ENCODE data around the gene DNAJC9. TPM values are rescaled to one million over a fixed set of nuclear protein-coding genes. Genes with fewer than 3 reads are reported as not detected.

The DNAJC9 gene
- total RNA-seq, 2 donors from 2014 or later: 37.2 to 41.2 TPM

DNA sequence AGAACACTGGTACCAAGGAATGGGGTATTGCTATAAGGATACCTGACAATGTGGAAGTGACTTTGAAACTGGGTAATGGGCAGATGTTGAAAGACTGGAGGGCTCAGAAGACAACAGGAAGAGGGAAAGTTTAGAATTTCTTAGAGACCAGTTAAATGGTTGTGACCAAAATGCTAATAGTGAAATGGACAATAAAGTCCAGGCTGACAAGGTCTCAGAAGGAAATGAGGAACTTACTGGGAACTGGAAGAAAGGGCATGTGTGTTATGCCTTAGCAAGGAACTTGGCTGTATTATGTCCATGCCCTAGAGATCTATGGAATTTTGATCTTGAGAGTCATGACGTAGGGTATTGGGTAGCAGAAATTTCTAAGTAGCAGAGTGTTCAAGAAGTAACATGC lies 41.2 kb downstream of the DNAJC9 start:
- no peaks in the 10 kb centered on the region for H3K9me3 Mint-ChIP-seq
- DNase-seq: no peak
- no peak overlapping the region for H3K4me3 Mint-ChIP-seq
- peaks cover 4 to 10% of the 10 kb centered on the region in 2 donors for H3K36me3 Mint-ChIP-seq (ENCODE audit: insufficient read depth in 2 of 2)
- no peak for ATAC-seq (replicated peaks in 1 of 2)
- H3K4me1 Mint-ChIP-seq (ENCODE audit: low read depth): no peaks in the 10 kb centered on the region
- H3K27ac Mint-ChIP-seq: no peak overlapping the region
- no peaks in the 10 kb centered on the region for H3K27me3 Mint-ChIP-seq (ENCODE audit: low read depth)

- Mint-ChIP-seq H3K9me3 (no peaks in the 10 kb centered on the region), H3K36me3 (ENCODE audit: insufficient read depth in 2 of 2) (peaks cover 4 to 10% of the 10 kb centered on the region in 2 donors), H3K27ac (no peak overlapping the region), H3K4me3 (no peak overlapping the region), H3K4me1 (ENCODE audit: low read depth) (no peaks in the 10 kb centered on the region), H3K27me3 (ENCODE audit: low read depth) (no peaks in the 10 kb centered on the region)
- ATAC-seq (replicated peaks in 1 of 2): no peak
- no peak for DNase-seq
Measured at GRCh38 chr10:73205081-73205480, 42.0 kb downstream of the DNAJC9 start.

Other genes with a start within 250 kb of the DNAJC9 start
- 10 to 100 TPM; 20.5 to 28.8 TPM for gene P4HA1, start 150.4 kb downstream of the DNAJC9 start, total RNA-seq
- 1 to 10 TPM in 1 of 2 donors, under 1 TPM in 1; 0.60 to 1.3 TPM for gene NUDT13, start 136.8 kb downstream of the DNAJC9 start, total RNA-seq
- gene ECD, start 79.2 kb downstream of the DNAJC9 start, total RNA-seq: 10 to 100 TPM; 31.9 to 32.8 TPM
- 10 to 100 TPM; 13.9 to 16.1 TPM for gene FAM149B1, start 79.1 kb downstream of the DNAJC9 start, total RNA-seq
- 100 to 1,000 TPM; 122 to 129 TPM for gene MRPS16, start 5.4 kb upstream of the DNAJC9 start, total RNA-seq
- 1 to 10 TPM in 1 of 2 donors, under 1 TPM in 1; 0.95 to 1.1 TPM for gene CFAP70, start 111.6 kb upstream of the DNAJC9 start, total RNA-seq
- 100 to 1,000 TPM; 108 to 123 TPM for gene ANXA7, start 166.8 kb upstream of the DNAJC9 start, total RNA-seq
- gene MSS51, start 186.3 kb upstream of the DNAJC9 start, total RNA-seq: 1 to 10 TPM; 3.5 to 3.8 TPM
- 10 to 100 TPM; 42.6 to 45.7 TPM for gene PPP3CB, start 248.8 kb upstream of the DNAJC9 start, total RNA-seq

All from activated T-cell treated with anti-CD3 and anti-CD28 coated beads, Interleukin-2, amount 50 U/mL, for 72 hours (primary cell).